ENCODE measurements around the gene PCED1B.

Gene PCED1B

DNA sequence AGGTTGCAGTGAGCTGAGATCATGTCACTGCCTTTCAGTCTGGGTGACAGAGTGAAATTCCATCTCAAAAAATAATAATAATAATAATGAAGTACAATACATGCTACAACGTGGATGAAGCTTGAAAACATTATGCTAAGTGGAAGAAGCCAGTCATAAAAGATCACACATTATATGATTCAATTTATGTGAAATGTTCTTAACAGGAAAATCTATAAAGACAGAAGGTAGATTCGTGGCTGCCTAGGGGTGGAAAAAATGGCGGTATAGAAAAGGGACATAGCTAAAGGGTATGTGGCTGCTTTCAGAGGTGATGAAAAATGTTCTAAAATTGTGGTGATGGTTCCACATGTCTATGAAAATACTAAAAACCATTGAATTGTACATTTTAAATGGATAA lies 41.3 kb downstream of the PCED1B start:
- DNase-seq (ENCODE audit: low read depth) = no peak

DNA sequence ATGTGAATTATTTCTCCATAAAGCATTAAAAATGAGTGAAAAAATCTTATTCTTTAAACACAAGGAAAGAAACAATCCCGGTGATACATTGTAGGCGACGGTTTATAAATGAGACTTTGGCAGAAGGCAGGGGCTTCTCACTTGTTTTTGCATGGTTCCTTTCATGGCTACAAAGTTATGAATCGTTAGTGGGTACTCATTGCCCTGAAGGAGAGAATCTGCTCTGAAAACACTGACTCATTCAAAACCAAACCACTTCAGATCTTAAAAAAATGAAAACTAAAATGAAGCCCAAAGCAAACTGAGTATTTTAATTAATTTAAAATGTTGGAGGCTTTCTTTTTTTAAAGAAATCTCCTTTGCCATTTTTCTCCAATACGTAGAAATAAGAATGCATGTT lies 41.7 kb downstream of the PCED1B start:
- DNase-seq (ENCODE audit: low read depth) = no peak

DNA sequence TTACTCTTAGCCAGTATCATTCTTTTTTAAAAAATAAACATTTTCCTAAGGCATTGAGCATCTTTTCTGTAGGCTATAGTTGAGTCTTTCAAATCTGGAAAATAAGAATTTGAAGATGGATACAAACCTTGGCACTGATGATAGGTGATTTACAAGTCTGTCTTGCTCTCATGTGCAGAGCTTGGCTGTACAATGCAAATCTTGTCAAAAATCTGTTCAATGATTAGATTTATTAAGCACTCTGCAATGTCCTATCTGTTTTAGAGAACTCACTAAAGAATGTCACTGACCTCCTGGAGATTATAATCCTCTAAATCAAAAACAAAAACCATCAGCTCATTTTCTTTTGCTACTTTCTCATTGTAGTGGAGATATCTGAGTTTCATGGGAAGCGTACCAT lies 43.2 kb downstream of the PCED1B start:
- DNase-seq (ENCODE audit: low read depth) = no peak

DNA sequence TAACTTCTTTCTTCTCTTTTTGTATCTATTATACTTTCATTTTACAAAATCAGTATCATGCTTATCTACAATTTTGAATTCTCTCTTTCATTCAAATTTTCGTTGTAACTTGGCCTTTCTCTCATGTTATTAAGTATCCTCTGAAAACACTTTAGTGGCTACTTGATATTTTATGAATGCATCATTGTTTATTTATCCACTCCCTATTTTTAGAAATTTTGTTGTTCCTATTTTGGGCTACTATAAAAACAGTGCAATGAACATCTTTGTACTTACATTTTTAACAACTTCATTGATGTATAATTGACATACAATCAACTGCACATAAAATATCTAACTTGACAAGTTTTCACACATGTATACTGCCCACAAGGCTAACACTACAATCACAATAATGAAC lies 44.3 kb downstream of the PCED1B start:
- DNase-seq (ENCODE audit: low read depth) = no peak

DNA sequence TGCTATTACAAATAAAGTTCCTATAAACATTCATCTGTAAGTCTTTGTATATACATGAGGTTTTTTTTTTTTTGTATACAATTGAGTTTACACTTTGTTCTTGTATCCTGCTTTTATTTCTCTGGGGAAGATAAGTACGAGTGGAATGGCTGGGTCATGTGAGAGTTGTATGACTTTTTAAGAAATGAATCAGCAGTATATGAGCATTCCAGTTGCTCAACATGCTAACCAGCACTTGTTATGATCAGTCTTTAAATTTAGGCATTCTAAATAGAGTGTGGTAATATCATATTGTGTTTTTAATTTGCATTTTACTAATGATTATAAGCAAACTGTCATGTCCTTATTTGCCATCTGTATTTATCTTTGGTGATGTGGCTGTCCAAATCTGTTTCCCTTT lies 45.0 kb downstream of the PCED1B start:
- DNase-seq (ENCODE audit: low read depth) = no peak

DNA sequence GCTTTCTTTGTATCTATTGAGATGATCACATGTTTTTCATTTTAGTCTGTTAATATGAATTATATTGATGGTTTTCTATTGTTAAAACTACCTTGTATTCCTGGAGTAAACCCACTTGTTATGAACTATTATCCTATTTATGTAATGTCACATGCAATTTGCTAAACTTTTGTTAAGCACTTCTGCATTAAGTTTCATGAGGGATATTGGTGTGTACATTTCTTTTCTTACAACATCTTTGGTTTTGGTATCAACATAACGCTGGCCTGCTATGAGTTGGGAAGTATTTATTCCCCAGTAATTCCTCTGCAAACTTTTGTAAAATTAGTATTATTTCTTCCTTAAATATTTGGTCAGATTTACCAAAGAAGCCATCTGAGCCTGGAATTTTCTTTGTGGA lies 46.8 kb downstream of the PCED1B start:
- no peak for DNase-seq (ENCODE audit: low read depth)

DNA sequence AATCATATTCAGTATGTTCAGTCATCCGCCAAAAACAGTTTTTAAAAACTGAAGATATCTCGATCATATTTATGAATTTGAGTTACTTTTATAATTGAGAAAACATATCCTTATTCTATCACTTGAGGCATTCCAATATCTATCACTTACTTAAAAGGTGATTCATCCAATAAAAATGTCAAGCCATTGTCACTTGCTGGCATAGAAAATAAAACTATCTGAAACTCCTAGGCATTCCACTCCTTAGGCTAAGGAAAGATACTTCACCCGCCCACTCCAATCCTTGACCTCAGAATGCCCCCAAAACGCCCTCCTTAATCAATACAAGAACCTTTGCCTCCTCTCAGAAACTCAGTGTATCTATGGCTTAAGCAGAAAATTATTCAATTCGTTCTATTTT lies 51.6 kb downstream of the PCED1B start:
- no peak for DNase-seq (ENCODE audit: low read depth)

DNA sequence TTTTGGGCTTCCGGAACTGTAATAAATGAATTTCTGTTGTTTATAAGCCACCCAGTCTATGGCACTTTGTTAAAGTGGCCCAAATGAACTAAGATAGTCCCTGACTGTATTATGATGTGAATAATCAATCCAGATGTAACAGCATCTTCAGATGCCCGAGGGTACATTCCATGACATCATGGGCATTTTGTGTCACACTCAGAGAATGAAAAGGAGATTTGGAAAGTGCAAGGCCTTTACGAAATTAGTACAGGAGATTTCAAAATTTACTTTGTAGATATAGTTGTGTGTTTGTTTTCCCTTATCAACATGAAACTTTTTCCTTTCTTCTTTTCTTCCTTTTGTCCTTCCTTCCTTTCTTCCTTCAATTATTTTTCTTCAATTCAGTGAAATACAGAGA lies 54.6 kb downstream of the PCED1B start:
- DNase-seq (ENCODE audit: low read depth) = no peak

DNA sequence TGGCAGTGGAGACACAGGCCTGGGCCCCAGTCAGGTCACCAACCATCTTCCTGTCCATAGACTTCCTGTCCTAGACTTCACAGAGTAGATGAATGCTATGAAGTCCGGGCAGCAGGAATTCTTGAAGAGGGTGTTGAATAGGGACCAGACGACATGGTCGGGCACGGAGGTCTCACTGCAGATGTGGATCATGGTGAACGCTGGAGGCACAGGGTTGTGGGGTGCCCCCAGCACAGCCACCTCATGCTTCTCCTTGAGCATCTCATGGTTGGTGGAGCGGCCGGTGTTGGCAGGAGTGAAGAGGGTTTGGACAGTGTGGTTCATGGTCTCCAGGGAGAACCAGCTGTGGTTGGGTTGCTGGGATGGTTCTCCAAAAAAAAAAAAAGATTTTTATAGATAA lies 56.2 kb downstream of the PCED1B start:
- no peak for DNase-seq (ENCODE audit: low read depth)

DNA sequence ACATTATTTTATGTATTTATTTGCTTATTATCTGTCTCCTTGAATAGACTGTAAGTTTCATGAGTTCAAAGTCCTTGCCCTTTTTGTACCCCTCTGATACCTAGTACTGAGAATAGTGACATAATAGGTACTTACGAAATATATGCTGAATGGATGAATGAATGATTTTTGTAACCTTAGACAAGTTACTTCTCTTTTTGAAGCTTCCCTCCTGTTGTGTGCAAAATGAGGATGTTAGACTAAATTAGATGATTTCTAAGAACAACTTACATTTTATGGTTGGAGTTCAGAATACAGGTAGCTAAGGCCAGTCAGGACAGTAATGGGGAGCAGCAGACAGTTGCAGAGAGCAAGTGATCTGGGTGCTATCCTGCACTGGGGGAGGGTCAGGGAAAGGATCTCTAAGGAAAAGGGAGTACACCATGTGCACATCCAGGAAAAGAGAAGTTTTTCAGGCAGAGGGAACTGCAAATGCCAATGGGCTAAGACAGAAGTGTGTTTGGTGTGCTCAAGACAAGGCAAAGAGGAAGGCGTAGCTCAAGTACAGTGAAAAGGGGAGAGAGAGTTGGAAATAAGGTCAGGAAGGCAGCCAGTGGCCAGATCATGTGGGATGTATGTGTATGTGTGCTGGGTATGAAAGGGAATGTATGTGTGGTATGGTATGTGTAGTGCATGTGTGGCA lies 59.7 kb downstream of the PCED1B start:
- no peak for DNase-seq (ENCODE audit: low read depth)

DNA sequence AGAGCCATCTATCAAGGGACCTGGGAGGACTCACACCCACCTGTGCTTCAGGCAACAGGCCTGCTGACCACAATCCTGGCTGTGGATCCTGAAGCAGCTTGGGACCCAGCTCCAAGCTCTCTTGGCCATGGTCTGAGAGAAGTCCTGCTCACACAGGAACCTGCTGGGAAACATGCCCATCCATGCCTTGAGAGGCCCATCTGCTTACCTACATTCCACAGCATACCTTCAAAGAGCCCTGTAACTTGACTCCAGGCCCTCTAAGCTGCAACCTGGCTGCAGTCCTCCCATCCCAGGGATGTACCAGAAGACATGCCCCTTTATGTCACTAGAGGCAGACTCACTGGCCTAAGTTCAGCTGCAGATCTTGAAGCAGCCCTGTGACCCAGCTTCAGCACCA lies 62.0 kb downstream of the PCED1B start:
- DNase-seq (ENCODE audit: low read depth) = no peak

DNA sequence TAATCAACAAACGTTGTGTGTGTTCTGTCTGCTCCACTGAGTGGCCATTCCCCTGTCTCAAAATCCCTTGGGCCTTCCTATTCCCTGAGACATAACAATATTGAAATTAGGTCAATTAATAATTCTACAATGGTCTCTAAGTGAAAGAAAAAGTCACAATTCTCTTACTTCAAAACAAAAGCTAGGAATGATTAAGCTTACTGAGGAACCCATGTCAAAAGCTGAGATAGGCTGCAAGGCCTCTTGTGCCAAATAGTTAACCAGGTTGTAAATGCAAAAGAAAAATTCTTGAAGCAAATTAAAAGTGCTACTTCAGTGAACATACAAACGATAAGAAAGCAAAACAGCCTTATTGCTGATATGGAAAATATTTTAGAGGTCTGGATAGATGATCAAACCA lies 65.3 kb downstream of the PCED1B start:
- no peak for DNase-seq (ENCODE audit: low read depth)

DNA sequence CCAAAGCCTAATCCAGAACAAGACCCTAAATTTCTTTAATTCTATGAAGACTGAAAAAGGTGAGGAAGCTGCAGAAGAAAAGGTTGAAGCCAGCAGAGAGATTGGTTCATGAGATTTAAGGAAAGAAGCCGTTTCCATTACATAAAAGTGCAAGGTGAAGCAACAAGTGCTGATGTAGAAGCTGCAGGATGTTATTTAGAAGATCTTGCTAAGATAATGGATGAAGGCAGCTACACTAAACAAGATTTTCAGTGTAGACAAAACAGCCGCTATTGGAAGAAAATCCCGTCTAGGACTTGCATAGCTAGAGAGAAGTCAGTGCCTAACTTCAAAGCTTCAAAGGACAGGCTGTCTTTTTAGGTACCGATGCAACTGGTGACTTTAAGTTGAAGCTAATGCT lies 65.8 kb downstream of the PCED1B start:
- DNase-seq (ENCODE audit: low read depth) = no peak

DNA sequence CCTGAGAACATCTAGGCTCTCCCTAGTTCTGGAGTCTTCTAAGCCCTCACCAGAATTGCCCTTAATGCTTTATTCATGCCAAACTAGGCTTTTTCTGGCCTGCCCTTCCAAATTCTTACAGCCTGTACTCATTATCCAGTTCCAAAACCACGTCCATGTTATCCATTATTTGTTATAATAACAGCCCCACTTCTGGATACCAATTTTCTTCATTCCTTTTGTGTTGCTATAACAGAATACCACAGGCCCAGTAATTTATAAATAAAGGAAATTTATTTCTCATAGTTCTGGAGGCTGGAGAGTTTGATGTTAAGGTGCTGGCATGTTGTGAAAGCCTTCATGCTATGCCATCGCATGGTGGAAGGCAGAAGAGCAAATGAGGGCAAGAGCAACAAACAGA lies 68.3 kb downstream of the PCED1B start:
- DNase-seq (ENCODE audit: low read depth) = no peak

DNA sequence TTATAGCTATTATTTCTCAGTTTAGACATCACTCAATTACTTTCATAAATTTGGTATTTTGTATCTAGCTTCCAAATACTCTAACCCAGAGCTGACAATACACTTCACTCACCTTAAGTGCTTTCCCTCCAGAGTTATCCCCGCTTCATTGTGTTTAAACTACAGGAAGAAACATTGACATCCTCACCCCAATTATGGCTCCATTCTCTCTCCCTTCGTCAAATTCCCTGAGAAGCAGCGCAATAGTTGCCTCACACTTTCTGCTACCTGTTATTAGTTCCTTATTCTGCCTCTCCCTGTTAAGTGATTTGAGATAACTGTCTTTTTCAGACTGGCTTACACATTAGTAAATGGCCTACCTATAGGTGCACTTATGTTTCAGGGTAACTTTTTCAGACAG lies 69.7 kb downstream of the PCED1B start:
- DNase-seq (ENCODE audit: low read depth) = no peak

DNA sequence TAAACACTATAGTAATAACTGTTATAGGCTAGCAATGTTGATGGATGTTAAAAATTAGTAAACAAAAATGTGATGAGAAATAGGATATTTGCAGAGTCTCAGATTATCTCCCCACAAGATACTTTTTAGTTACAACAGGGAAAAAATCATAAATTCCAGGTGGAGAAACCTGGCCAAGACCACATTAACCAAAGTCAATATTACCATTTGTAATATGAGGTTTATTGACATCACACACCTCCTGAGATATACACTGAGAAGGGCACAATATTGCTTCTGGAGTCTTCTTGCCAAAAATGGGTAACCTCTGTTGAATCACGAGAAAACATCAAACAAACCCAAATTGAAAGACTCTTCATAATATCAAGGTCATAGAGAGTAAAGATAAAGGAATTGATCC lies 72.7 kb downstream of the PCED1B start:
- no peak for DNase-seq (ENCODE audit: low read depth)

DNA sequence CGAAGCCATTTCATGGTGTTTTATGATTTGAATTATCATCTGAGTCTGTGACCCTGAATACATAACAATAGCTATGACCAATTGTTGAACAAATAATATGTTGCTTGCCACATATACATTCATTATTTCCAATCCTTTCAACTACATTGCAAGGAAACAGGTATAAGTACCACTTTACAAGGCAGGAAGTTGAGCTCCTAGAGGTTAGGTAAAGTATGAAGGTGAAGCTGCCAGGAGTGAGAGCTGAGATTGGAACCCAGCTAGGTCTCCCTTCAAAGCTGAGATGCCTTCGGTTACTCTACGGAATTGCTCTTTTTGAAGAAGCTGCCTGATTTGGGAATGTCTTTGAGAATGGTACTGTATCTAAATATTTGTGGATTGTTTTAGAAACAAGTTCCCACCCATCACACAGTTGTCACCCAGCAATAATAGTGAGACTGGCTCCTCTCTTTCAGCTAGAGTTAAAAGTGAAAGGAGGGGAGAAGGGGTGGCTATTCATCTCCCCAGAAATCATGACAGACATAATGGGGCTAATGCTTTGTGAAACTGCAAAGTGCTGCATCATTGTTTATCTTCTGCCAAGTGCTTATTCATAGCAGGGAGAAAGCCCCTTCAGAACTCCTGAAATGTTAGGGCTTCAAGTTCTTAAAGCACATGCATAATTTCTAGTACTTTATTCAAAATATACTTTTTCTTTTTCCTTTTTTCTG lies 76.2 kb downstream of the PCED1B start:
- DNase-seq (ENCODE audit: low read depth) = no peak

DNA sequence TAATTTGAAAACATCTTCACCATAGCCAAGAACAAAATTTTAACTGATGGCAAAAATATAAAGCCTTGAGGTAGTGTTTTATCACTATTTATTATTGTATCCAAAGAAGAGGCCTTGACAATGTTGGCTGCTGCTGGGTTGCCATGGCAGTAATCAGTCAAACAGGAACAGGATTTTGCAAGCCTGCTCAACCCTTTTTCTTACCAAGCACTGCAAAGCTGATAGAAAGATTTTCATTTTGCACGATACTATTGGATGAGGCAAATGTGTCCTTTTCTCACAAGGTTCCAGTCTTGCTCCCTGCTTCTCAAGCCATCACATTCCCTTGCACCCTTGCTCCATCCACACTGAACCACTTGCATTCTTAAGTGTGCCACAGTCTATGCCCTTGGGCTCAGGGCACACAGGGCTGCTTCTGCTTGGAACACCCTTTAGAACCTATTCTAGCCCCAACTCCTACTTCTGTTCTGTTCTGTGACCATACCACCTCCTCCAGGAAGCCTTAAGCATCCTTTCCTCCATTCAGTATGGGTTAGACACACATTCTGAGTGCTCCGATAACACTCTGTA lies 76.8 kb downstream of the PCED1B start:
- no peak for DNase-seq (ENCODE audit: low read depth)

DNA sequence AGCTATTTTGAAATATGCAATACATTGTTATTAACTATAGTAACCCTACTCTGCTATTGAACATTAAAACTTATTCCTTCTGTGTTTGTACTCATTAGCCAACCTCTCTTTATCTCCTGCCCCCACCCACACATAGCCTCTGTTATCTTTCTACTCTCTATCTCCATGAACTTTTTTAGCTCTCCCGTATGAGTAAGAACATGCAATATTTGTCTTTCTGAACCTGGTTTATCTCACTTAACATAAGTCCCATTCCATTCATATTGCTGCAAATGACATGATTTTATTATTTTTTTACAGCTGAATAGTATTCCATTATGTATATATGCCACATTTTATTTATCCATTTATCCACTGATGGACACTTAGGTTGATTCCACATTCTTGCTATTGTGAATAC lies 79.4 kb downstream of the PCED1B start:
- no peak for DNase-seq (ENCODE audit: low read depth)

DNA sequence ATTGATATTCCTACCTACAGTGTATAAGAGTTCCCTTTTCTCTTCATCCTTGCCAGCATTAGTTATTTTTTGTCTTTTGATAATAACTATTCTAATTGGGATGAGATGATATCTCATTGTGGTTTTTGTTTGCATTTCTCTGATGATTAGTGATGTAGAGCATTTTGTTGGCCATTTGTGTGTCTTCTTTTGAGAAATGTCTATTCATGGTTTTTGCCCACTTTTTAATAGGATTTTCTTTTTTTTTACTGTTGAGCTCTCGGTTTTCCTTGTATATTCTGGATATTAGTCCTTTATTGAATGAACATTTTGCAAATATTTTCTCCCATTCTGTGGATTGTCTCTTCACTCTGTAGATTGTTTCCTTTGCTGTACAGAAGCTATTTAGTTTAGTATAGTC lies 79.9 kb downstream of the PCED1B start:
- no peak for DNase-seq (ENCODE audit: low read depth)

DNA sequence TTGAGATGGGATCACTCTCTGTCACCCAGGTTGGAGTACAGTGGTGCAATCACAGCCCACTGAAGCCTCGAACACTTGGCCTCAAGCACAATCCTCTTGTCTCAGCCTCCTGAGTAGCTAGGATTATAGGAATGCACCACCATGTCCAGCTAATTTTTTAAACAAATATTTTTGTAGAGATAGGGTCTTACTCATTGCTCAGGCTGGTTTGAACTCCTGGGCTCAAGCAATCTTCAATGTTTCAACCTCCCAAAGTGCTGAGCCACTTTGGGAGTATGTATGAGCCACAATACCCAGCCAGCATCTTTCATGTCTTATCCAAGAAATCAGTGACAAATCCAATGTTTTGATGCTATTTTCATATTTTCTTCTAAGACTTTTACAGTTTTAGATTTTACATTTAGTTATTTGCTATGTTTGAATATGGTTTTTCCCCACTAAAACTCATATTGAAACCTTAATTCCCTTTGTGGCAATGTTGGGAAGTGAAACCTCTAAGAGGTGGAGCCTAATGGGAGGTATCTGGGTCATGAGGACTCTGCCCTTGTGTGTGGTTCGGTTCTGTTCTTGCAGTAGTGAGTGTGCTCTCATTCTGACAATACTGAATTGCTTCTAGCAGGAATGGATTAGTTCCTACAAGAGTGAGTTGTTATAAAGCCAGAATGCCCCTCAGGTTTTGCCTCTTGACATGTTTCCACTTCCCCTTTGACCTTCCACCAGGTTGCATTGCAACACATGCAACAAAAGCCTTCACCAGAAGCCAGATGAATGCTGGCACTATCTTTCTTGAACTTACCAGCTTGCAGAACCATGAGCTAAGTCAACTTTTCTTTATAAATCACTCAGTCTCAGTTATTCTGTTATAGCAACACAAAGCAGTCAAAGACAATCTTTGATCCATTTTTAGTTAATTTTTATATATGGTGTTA lies 81.2 kb downstream of the PCED1B start:
- no peak for DNase-seq (ENCODE audit: low read depth)

DNA sequence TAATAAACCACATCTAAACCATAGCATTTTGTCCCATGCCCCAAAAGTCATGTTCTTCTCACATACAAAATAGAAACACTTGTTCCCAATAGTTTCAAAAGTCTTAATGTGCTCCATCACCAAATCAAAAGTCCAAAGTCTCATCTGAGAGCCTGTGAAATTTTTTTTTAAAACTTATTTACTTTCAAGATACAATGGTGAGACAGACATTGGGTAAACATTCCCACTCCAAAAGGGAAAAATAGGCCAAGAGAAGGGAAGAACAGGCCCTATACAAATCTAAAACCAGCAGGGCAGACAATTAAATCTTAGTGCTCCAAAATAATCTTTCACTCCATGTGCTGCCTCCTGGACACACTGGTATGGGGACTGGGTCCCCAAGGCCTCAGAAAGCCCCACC lies 84.7 kb downstream of the PCED1B start:
- no peak for DNase-seq (ENCODE audit: low read depth)
